Activated CD8-positive, alpha-beta memory T cell treated with anti-CD3 and anti-CD28 coated beads for 36 hours (primary cell): ENCODE data around the gene PCED1A. TPM values are rescaled to one million over a fixed set of nuclear protein-coding genes. Genes with fewer than 3 reads are reported as not detected.
"Not testable (repeated sequence)": the region's sequence is repeated elsewhere in the genome, so short reads cannot be mapped to it uniquely, and the experiment has no call there.

Experiments used
- CTCF ChIA-PET: fragments of 350-600 bp; sonication (Branson Sonifier 250); formaldehyde crosslinking; loops from one replicate; lab custom pipeline; 2021; ENCODE audit warnings: antibody characterized with exemption; lab: Charles Lee
- POLR2A ChIA-PET: fragments of 350-600 bp; sonication (Branson Sonifier 250); formaldehyde crosslinking; loops from one replicate; lab custom pipeline; 2021; ENCODE audit warnings: antibody characterized with exemption; lab: Charles Lee
- total RNA-seq, 2 experiments: library from RNA; stranded (reverse); gene quantifications; one replicate each; pipeline ENCODE4 v1.2.3, GENCODE V29; 2021

Gene PCED1A
- total RNA-seq, 2 experiments from 2014 or later: 33.9 to 35.8 TPM

DNA sequence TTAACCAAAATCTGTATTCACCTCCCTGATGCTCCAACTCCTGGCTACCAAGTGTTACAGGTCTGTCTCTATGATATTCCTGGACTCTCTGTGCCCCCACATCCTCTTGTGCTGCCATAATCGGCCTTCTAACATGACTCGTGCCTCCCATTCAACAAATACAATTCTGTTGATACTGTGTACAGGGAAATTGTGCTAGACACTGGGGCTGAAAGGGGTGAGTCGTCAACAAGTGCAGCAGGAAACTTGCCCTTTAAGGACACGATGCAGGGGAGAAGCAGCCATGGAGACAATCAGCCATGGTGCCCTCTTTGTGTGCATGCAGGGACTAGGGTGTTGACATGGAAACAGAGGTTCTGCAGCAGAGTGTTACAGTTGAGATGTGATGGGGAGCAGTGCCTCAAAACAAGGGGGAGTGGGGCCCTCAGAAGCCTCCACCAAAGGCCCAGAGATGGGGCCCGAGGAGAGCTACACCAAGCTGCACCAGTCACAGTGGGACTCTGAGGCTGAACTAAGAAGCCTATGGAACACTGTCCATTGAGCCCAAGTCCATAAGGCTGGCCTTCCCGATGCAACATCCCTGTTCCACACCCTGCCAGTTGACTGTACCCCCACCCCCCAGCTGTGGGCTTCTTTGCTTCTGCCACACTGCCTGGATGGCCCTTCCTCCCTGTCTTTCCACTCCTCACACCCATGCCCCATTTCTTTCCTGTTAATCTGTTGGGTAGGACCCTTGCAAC is 3.1 kb downstream of the PCED1A start:
- POLR2A ChIA-PET: no interaction called here
- CTCF ChIA-PET: interaction anchor here (0.6 kb wide), 1 partner anchor 950 kb away, joined by 3 read pairs; no protein-coding TSS in a partner anchor

DNA sequence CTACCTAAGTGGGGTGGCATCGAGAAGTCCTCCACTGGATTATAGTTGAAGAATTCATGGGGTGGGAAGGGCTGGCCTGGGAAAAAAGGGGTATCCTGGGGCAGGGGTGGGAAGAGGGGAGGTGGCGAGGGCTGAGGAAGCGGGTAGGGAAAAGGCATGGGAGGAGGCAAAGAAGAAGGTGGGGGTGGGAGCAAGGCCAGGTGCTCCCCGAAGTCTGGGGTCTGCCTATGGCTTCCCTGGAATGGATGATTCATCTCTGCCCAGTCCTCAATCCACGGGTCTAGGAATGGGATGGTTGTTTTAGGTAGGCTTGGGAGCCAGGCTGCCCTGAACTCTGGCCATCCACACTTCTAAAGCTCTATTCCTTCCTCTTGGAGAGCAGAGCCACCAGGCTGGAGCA is 4.4 kb downstream of the PCED1A start:
- ChIA-PET POLR2A (no interaction called here), CTCF (no interaction called here)

DNA sequence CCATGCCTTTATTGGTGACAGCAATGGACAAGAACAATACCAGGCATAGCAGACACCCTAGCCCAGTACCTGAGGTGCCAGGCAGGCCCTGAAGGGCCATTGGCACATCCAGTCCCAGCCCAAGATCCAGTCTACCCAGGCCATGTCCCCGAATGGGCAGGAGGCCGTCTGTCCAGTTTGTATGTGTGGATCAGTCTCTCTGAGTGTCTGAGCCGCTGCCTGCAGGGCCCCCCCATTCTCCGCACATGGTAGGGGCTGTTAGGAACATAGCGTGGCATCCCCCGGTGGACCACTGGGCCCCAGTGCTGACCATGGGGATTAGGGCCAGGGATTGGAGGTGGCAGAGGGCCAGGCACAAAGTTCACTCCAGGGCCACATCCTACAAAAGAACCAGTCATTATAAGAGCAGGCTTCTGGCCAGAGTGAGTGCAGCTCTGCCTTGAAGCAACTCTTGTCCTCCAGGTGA is 5.1 kb downstream of the PCED1A start:
- CTCF ChIA-PET: no interaction called here
- POLR2A ChIA-PET: no interaction called here

GRCh38 chr20:2834401-2835110 is 5.9 kb downstream of the PCED1A start:
- POLR2A ChIA-PET: no interaction called here
- CTCF ChIA-PET: interaction anchor here (1.2 to 1.3 kb wide), 2 partner anchors 30 to 148 kb away, joined by 3 to 6 read pairs; no protein-coding TSS in a partner anchor

DNA sequence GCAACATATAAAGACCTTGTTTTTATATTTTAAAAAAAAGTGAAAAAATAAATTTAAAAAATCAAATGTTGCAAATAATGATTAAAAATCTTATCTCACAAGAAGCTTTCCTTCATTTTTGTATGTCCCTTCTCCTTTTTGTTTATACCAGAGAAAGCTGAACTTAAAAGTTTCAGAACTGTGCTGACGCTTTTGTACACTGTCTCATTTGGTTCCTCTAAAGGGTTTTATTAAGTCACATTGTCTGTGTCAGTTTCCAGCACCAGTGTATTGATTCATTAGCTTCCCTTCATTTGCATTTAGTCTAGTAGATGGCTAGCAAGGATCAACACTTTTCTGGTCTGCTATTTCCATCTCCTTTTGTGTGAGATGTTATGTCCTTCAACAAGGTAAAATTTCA is 6.7 kb downstream of the PCED1A start:
- ChIA-PET CTCF (interaction anchor here (1.2 to 1.3 kb wide), 2 partner anchors 31 to 147 kb away, joined by 3 to 6 read pairs; no protein-coding TSS in a partner anchor), POLR2A (no interaction called here)

GRCh38 chr20:2831206-2831605 is 9.2 kb downstream of the PCED1A start:
- CTCF ChIA-PET: not testable (repeated sequence)
- POLR2A ChIA-PET: interaction anchor here (0.6 kb wide), 1 partner anchor 388 kb away, joined by 3 read pairs; no protein-coding TSS in a partner anchor

DNA sequence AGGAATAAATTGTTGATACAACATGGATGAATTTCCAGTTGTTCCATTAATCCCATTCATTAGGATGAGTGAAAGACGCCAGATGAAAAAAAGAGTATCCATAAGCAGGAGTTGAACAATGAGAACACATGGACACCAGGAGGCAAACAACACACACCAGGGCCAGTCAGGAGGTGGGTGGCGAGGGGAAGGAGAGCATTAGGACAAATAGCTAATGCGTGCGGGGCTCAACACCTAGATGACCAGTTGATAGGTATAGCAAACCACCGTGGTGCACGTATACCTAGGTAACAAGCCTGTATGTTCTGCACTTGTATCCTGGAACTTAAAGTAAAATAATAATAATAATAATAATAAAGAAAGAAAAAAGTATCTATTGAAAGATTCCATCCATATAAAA is 11.1 kb downstream of the PCED1A start:
- POLR2A ChIA-PET: no interaction called here

DNA sequence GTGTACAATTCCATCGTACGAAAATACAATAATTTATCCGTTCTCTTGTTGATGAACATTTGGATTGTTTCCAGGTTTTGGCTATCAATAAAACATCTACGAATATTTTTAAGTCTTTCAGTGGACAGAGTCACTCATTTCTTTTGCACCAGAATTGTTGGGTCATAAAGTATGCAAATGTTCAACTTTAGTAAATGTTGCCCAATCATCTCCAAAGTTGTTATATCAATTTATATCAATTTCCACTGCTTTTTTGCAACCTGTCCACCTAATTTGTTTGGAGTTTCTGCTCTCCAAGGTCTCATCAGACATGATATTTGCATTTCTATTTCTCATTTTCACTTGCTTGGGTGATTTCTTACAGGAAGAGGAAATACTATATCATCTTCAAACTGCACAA is 13.8 kb downstream of the PCED1A start:
- ChIA-PET CTCF (no interaction called here), POLR2A (no interaction called here)

More for the DNA sequence above, 11.1 kb downstream of the PCED1A start:
- CTCF ChIA-PET: no interaction called here

GRCh38 chr20:2825761-2826160 is 14.7 kb downstream of the PCED1A start:
- ChIA-PET CTCF (no interaction called here), POLR2A (no interaction called here)

GRCh38 chr20:2822073-2822472 is 18.4 kb downstream of the PCED1A start:
- CTCF ChIA-PET: no interaction called here
- POLR2A ChIA-PET: no interaction called here

- CTCF ChIA-PET: no interaction called here
- POLR2A ChIA-PET: no interaction called here
These were observed 19.3 kb downstream of the PCED1A start for GRCh38 chr20:2820896-2821869.

DNA sequence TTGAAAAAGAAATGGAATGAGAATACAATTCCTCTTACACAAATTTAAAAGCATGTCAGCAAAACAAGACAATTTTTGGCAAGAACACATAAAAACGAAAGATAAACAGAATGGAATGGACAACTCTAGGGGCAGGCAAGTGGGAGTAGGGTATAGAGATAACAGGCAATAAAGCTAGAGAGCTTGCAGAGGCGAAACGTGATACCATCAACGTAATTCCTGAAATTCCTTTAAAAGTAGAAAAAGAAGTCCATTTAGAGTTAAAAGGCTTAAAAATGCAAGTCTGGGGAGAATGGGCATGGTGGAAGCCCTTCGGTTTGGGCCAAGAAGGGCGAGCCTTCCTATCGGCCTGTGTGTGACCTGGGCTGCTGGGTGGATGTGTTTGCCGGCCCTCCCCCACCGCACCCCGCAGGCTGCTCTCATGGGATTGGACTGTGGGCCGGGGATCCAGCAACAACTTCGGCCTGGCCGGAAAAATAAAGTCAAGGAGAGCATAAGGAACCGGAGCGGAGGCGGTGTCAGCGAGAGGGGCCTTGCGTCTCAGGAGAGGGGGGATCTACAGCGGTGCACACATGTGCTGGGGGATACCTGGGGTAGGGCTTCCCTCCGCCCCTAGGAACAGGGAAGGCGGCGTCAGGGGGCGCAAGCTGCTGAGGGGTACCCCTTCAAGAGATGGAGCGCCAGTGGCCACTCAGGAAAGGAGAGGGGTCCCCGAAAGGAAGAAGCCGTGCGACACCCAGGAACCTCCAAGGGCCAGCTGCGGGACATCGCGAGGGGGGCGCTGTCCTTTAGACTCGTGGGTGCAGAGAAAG is 20.2 kb downstream of the PCED1A start:
- CTCF ChIA-PET: no interaction called here
- POLR2A ChIA-PET: no interaction called here

GRCh38 chr20:2817891-2818595 is 22.4 kb downstream of the PCED1A start:
- ChIA-PET CTCF (no interaction called here), POLR2A (no interaction called here)

GRCh38 chr20:2817341-2817726 is 23.1 kb downstream of the PCED1A start:
- CTCF ChIA-PET: no interaction called here
- POLR2A ChIA-PET: no interaction called here

DNA sequence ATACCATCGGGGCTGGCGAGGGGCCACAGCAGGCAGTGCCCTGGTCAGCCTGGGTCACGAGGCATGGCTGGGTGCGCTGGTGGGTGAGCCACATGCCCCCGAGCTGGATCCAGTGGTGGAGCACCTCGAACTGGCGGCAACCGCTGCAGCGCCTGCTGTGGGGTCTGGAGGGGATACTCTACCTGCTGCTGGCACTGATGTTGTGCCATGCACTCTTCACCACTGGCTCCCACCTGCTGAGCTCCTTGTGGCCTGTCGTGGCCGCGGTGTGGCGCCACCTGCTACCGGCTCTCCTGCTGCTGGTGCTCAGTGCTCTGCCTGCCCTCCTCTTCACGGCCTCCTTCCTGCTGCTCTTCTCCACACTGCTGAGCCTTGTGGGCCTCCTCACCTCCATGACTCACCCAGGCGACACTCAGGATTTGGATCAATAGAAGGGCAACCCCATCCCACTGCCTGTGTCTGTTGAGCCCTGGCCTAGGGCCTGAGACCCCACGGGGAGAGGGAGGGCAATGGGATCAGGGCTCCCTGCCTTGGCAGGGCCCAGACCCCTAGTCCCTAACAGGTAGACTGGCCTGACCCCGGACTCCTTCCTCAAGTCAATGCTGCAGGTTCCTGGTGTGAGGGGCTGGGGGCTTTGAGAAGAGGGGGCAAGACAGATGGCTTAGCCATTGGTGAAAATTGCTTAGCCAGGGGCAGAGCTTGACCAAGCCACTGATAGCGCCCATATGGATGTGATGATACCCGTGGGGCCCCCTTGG is 23.7 kb downstream of the PCED1A start:
- ChIA-PET CTCF (interaction anchor here (0.8 kb wide), 1 partner anchor 39 kb away, joined by 3 read pairs; no protein-coding TSS in a partner anchor), POLR2A (no interaction called here)

GRCh38 chr20:2816030-2816582 is 24.3 kb downstream of the PCED1A start, which contains the start of gene TMEM239:
Gene TMEM239 (plus strand): TSS chr20:2816364. CDS start chr20:2816555, 191 bp downstream.
- CTCF ChIA-PET: interaction anchor here (0.8 kb wide), 1 partner anchor 40 kb away, joined by 3 read pairs; no protein-coding TSS in a partner anchor

More at GRCh38 chr20:2816030-2816582, 24.3 kb downstream of the PCED1A start, which contains the start of gene TMEM239:
- POLR2A ChIA-PET: no interaction called here
